BLaER1 treated with 17β-estradiol and CSF1 and Interleukin-3, amounts not matched to agents 10 nM and 100 nM (cell line): ENCODE data around the gene ATP13A3.

ENCODE experiments used
- H3K27ac ChIP-seq, 11 experiments: shearing (Covaris generic); formaldehyde crosslinking; 2 replicates each; pipeline ENCODE4 v1.8.1; 2022
- H3K27me3 ChIP-seq, 11 experiments: shearing (Covaris generic); formaldehyde crosslinking; 2 replicates each; pipeline ENCODE4 v1.8.1; 2022
- H3K36me3 ChIP-seq, 11 experiments: shearing (Covaris generic); formaldehyde crosslinking; 2 replicates each; pipeline ENCODE4 v1.8.1; 2022
- H3K4me1 ChIP-seq, 10 experiments: shearing (Covaris generic); formaldehyde crosslinking; 2 replicates each; pipeline ENCODE4 v1.8.1; 2022
- H3K4me2 ChIP-seq, 11 experiments: shearing (Covaris generic); formaldehyde crosslinking; 2 replicates each; pipeline ENCODE4 v1.8.1; 2022
- H3K4me3 ChIP-seq, 10 experiments: shearing (Covaris generic); formaldehyde crosslinking; 2 replicates each; pipeline ENCODE4 v1.8.1; 2022
- H3K9ac ChIP-seq, 11 experiments: shearing (Covaris generic); formaldehyde crosslinking; 2 replicates each; pipeline ENCODE4 v1.8.1; 2022
- H3K9me3 ChIP-seq, 11 experiments: shearing (Covaris generic); formaldehyde crosslinking; replicated peaks in 1 of 11; 2 replicates each; pipeline ENCODE4 v1.8.1; 2022
- H4K20me1 ChIP-seq, 11 experiments: shearing (Covaris generic); formaldehyde crosslinking; 2 replicates each; pipeline ENCODE4 v1.8.1; 2022
- Cebpa-rat ChIP-seq, 11 experiments: shearing (Covaris generic); IDR thresholded peaks; 2 replicates each; pipeline ENCODE4 v1.8.1; 2022

Gene ATP13A3

GRCh38 chr3:194384156-194384555 lies 102.6 kb downstream of the ATP13A3 start:
- Histone ChIP-seq H3K36me3 (no peaks in the 10 kb centered on the region), H4K20me1 (no peaks in the 10 kb centered on the region), H3K9me3 (peaks cover 4 to 45% (median 30%) of the 10 kb centered on the region in 11 experiments; a peak in 19 of 22 replicates), H3K4me2 (no peak overlapping the region), H3K4me1 (peaks cover 0 to 16% (median 9%) of the 10 kb centered on the region in 10 experiments; a peak in 14 of 20 replicates), H3K4me3 (no peak overlapping the region), H3K27ac (no peak overlapping the region), H3K9ac (no peak overlapping the region), H3K27me3 (no peaks in the 10 kb centered on the region)
- TF ChIP-seq Cebpa-rat (IDR thresholded peaks at IDR 0.05): no peak

- H4K20me1 ChIP-seq: no peaks in the 10 kb centered on the region
- H3K36me3 ChIP-seq: no peaks in the 10 kb centered on the region
- peak overlapping the region in 4 of 11 experiments; percentile 41 to 64 (median 48); a peak in 7 of 22 replicates for H3K4me2 ChIP-seq
- peaks cover 3 to 38% (median 22%) of the 10 kb centered on the region in 11 experiments; a peak in 19 of 22 replicates for H3K9me3 ChIP-seq
- H3K27me3 ChIP-seq: no peaks in the 10 kb centered on the region
- no peak for TF ChIP-seq Cebpa-rat (IDR thresholded peaks at IDR 0.05)
- H3K4me3 ChIP-seq: no peak overlapping the region
- peaks cover 0 to 16% (median 9%) of the 10 kb centered on the region in 10 experiments; a peak in 14 of 20 replicates for H3K4me1 ChIP-seq
- H3K9ac ChIP-seq: no peak overlapping the region
- no peak overlapping the region for H3K27ac ChIP-seq
Measured at GRCh38 chr3:194383276-194383940, 103.4 kb downstream of the ATP13A3 start.

GRCh38 chr3:194382892-194383223 lies 103.9 kb downstream of the ATP13A3 start:
- Histone ChIP-seq H3K9ac (0 out of 22 replicates have a peak overlapping the region, but pooled peaks of 1 of the 11 experiments have one; percentile 5), H3K36me3 (no peaks in the 10 kb centered on the region), H3K27me3 (no peaks in the 10 kb centered on the region), H3K9me3 (peaks cover 0 to 32% (median 21%) of the 10 kb centered on the region in 11 experiments; a peak in 18 of 22 replicates), H3K4me1 (peaks cover 0 to 16% (median 9%) of the 10 kb centered on the region in 10 experiments; a peak in 14 of 20 replicates), H3K27ac (no peak overlapping the region; a peak in 1 of 22 replicates), H3K4me2 (peak overlapping the region in 8 of 11 experiments; percentile 23 to 64 (median 46); a peak in 14 of 22 replicates), H4K20me1 (no peaks in the 10 kb centered on the region), H3K4me3 (no peak overlapping the region)
- TF ChIP-seq Cebpa-rat (IDR thresholded peaks at IDR 0.05): no peak

- Histone ChIP-seq H3K4me3 (no peak overlapping the region), H3K4me1 (peaks cover 0 to 16% (median 9%) of the 10 kb centered on the region in 10 experiments; a peak in 14 of 20 replicates), H3K9me3 (peaks cover 0 to 29% (median 16%) of the 10 kb centered on the region in 11 experiments; a peak in 18 of 22 replicates), H4K20me1 (no peaks in the 10 kb centered on the region), H3K36me3 (no peaks in the 10 kb centered on the region), H3K27ac (no peak overlapping the region; a peak in 1 of 22 replicates), H3K27me3 (no peaks in the 10 kb centered on the region), H3K4me2 (peak overlapping the region in 8 of 11 experiments; percentile 23 to 64 (median 46); a peak in 14 of 22 replicates), H3K9ac (0 out of 22 replicates have a peak overlapping the region, but pooled peaks of 1 of the 11 experiments have one; percentile 5)
- TF ChIP-seq Cebpa-rat (IDR thresholded peaks at IDR 0.05): no peak
Measured at GRCh38 chr3:194382196-194382891, 104.5 kb downstream of the ATP13A3 start.

- Histone ChIP-seq H3K27ac (no peak overlapping the region), H3K4me2 (no peak overlapping the region), H3K4me1 (peaks cover 0 to 19% (median 9%) of the 10 kb centered on the region in 10 experiments; a peak in 14 of 20 replicates), H3K27me3 (no peaks in the 10 kb centered on the region), H4K20me1 (no peaks in the 10 kb centered on the region), H3K4me3 (no peak overlapping the region), H3K36me3 (no peaks in the 10 kb centered on the region), H3K9me3 (peaks cover 0 to 20% (median 12%) of the 10 kb centered on the region in 11 experiments; a peak in 18 of 22 replicates), H3K9ac (no peak overlapping the region)
- no peak for TF ChIP-seq Cebpa-rat (IDR thresholded peaks at IDR 0.05)
Measured at GRCh38 chr3:194381460-194381875, 105.3 kb downstream of the ATP13A3 start.

GRCh38 chr3:194380326-194380725 lies 106.5 kb downstream of the ATP13A3 start:
- Histone ChIP-seq H3K4me1 (peaks cover 0 to 20% (median 9%) of the 10 kb centered on the region in 10 experiments; a peak in 14 of 20 replicates), H3K4me2 (no peak overlapping the region), H3K36me3 (no peaks in the 10 kb centered on the region), H3K9ac (no peak overlapping the region), H3K9me3 (peaks cover 0 to 9% (median under 1%) of the 10 kb centered on the region in 11 experiments; a peak in 5 of 22 replicates), H3K4me3 (no peak overlapping the region), H3K27ac (no peak overlapping the region), H3K27me3 (no peaks in the 10 kb centered on the region), H4K20me1 (no peaks in the 10 kb centered on the region)
- TF ChIP-seq Cebpa-rat (IDR thresholded peaks at IDR 0.05): no peak

GRCh38 chr3:194379651-194380050 lies 107.2 kb downstream of the ATP13A3 start:
- H3K4me1 ChIP-seq: peaks cover 0 to 24% (median 9%) of the 10 kb centered on the region in 10 experiments; a peak in 14 of 20 replicates
- no peaks in the 10 kb centered on the region for H4K20me1 ChIP-seq
- H3K27ac ChIP-seq: no peak overlapping the region
- H3K36me3 ChIP-seq: no peaks in the 10 kb centered on the region
- peaks cover 0 to 4% (median 0%) of the 10 kb centered on the region in 11 experiments; a peak in 3 of 22 replicates for H3K9me3 ChIP-seq
- H3K27me3 ChIP-seq: no peaks in the 10 kb centered on the region
- TF ChIP-seq Cebpa-rat (IDR thresholded peaks at IDR 0.05): no peak
- no peak overlapping the region for H3K9ac ChIP-seq
- no peak overlapping the region for H3K4me2 ChIP-seq
- no peak overlapping the region for H3K4me3 ChIP-seq

GRCh38 chr3:194379231-194379630 lies 107.6 kb downstream of the ATP13A3 start:
- no peak overlapping the region for H3K27ac ChIP-seq
- H3K4me3 ChIP-seq: no peak overlapping the region
- no peaks in the 10 kb centered on the region for H3K36me3 ChIP-seq
- H3K4me2 ChIP-seq: no peak overlapping the region
- H3K9me3 ChIP-seq: no peaks in the 10 kb centered on the region; a peak in 2 of 22 replicates
- no peak overlapping the region for H3K9ac ChIP-seq
- no peaks in the 10 kb centered on the region for H4K20me1 ChIP-seq
- no peak for TF ChIP-seq Cebpa-rat (IDR thresholded peaks at IDR 0.05)
- peaks cover 0 to 27% (median 9%) of the 10 kb centered on the region in 10 experiments; a peak in 14 of 20 replicates for H3K4me1 ChIP-seq
- no peaks in the 10 kb centered on the region for H3K27me3 ChIP-seq

GRCh38 chr3:194377708-194378107 lies 109.1 kb downstream of the ATP13A3 start:
- no peak overlapping the region for H3K27ac ChIP-seq
- no peaks in the 10 kb centered on the region for H3K27me3 ChIP-seq

More at GRCh38 chr3:194377708-194378107, 109.1 kb downstream of the ATP13A3 start:
- no peak for TF ChIP-seq Cebpa-rat (IDR thresholded peaks at IDR 0.05)
- no peaks in the 10 kb centered on the region for H4K20me1 ChIP-seq
- no peaks in the 10 kb centered on the region for H3K36me3 ChIP-seq
- H3K9ac ChIP-seq: no peak overlapping the region
- H3K4me1 ChIP-seq: peaks cover 0 to 28% (median 5%) of the 10 kb centered on the region in 10 experiments; a peak in 14 of 20 replicates
- H3K4me2 ChIP-seq: no peak overlapping the region
- no peaks in the 10 kb centered on the region for H3K9me3 ChIP-seq
- H3K4me3 ChIP-seq: no peak overlapping the region
